WI38 (cell line): ENCODE data around the gene SYT12.

Experiments
- H3K4me3 ChIP-seq: 2 replicates; pipeline ENCODE4 v1.5.1; 2011; ENCODE audit warnings: low read depth, mild to moderate bottlenecking, control low read depth, low read length
- TF ChIP-seq, protein P1 (sequence below): IDR thresholded peaks from 2 replicates; pipeline ENCODE4 v1.5.1; 2012; ENCODE audit warnings: low read depth, mild to moderate bottlenecking, control low read depth, low read length

The SYT12 gene

DNA sequence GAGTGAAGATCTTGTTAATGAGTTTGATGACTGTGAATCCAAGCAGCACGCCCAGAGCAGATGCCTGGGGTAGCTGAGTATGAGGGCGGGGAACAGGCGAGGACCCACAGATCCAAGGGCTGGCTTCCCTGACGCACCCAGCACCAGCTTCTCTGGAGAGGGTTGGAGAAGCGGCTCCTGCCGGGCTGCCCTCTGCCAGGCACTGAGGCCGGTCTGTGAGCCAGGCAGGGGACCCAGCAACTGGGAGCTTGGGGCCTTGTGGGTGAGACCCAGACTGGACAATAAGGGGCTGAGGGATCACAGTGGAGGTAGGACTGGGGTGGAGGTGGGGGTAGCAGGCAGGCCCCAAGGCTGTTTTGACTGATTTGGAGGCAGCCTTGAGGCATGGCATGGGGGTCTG lies 8.6 kb upstream of the SYT12 start:
- TF ChIP-seq, protein P1, sequence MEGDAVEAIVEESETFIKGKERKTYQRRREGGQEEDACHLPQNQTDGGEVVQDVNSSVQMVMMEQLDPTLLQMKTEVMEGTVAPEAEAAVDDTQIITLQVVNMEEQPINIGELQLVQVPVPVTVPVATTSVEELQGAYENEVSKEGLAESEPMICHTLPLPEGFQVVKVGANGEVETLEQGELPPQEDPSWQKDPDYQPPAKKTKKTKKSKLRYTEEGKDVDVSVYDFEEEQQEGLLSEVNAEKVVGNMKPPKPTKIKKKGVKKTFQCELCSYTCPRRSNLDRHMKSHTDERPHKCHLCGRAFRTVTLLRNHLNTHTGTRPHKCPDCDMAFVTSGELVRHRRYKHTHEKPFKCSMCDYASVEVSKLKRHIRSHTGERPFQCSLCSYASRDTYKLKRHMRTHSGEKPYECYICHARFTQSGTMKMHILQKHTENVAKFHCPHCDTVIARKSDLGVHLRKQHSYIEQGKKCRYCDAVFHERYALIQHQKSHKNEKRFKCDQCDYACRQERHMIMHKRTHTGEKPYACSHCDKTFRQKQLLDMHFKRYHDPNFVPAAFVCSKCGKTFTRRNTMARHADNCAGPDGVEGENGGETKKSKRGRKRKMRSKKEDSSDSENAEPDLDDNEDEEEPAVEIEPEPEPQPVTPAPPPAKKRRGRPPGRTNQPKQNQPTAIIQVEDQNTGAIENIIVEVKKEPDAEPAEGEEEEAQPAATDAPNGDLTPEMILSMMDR = no peak
- H3K4me3 ChIP-seq = no peak overlapping the region

DNA sequence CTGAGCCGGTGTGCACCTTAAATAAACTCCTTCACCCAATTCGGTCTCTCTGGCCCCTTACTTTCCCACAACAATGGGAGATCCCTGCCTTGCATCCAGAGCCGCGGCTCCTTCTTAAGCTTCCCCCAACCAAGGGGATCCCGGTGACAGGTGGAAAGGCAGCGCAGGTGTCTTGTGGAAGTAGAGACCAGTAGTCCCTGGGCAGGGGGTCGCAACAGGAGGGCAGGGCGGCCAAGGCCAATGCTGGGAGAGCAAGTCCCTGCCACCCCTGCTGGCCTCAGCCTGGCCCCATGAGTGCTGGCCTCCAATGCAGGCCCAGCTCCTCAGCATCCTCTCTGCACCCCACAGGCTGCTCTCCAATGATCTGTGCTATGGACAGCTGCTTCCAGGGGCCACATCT lies 7.9 kb upstream of the SYT12 start:
- TF ChIP-seq, protein P1 = no peak
- H3K4me3 ChIP-seq = no peak overlapping the region

DNA sequence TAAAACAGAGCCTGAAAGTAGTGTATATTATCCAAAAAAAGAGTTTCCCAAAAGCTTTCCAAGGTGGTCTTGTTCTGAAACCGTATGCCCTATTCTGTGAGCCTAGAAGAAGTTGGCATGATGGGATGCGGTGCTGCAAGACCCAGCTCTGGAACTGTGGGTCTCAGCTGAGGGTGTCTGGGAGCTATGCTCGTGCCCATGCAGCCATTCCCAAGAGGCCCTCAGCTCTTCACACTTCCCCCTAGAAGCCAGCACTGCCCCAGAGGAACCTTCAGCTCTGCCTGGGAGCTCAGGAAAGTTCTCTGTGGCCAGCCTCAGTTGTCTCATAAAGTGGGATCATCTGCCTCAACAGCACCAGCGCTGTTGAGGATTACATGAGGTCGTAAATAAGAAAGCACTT lies 6.4 kb upstream of the SYT12 start:
- H3K4me3 ChIP-seq = no peak overlapping the region
- TF ChIP-seq, protein P1 = no peak

DNA sequence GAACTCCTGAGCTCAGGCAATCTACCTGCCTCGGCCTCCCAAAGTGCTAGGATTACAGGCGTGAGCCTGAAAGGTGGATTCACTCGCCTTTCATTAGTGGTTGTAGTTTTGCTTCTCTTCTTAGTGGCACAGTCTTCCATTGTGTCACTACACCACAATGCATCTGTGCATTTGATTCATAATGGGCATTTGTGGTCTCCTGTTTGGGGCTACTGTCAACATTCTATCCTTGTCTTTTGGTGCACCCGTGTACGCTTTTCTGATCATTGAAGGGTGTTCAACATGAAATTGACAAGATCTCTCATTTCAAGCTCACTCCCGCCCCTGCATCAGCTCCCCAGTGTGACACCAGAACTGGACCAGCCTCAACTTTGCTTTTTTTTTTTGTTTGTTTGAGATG lies 2.0 kb upstream of the SYT12 start:
- no peak overlapping the region for H3K4me3 ChIP-seq
- TF ChIP-seq, protein P1 = no peak

DNA sequence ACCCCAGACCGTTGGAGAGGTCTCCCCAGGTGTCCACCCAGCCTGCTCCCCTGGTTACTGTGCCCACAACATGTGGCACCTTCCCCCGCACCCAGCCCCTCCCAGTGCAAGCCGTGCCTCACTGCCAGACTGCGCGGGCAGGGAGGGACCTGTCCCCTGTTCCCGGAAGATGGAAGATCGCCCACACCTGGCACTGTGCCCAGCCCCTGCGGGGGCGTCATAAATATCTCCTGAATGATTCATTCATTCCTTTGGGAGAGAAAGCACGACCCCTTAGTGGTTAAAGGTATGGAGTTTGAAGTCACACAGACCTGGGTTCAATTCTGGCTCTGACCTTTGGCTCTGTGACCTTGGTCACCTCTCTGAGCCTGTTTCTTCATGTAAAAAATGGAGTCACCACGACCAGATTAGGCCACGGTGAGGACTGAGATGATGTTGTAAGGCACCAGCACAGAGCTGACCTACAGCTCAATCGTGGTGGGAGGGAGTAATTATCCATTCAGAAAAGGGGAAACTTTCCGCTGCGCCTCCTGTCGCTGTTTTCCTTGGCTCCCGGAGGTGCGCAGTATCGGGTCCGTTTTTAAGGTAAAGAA lies 497 bp upstream of the SYT12 start:
- peak overlapping the region; percentile 40; the same call in 1 of the 2 replicates for H3K4me3 ChIP-seq
- TF ChIP-seq, protein P1 = no peak

DNA sequence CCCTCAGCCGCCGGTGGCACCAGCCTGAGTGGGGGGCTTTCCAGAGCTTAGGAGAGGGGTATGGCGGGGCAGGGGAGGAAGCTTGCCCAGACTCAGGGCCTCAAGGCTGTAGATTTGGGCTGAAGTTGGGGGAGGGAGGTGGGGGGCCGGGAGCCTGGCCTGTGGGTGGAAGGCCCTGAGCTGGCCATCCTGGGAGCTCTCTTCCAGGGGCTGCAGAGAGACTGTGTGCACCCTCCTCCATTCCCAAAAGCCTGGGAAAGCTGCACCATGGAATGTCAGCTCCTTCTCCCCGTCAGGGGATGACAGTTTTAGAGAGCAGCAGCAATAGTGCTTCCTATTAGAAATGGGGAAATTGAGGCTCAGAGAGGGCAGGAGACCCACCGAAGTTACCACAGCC lies 1.0 kb downstream of the SYT12 start:
- TF ChIP-seq, protein P1 = no peak
- H3K4me3 ChIP-seq = peak overlapping the region; percentile 46

DNA sequence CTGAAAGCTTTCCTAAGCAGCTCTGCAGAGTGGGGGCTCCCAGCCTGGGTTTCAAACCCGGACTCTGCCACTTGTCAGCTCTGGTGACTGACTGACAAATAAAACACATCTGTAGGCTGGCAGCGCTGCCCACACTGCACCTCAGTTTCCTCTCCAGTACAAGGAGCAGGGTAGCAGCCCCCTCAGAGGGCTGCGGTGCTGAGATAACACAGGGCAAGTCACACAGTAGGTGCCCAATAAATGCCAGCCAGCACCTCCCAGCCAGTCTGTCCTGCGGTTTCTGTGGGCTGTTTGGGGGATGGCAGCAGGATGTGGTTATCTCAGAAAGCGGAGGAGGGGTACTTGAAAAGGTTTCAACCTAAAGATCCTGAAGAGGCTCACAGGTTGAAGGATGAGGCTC lies 1.5 kb downstream of the SYT12 start:
- no peak overlapping the region for H3K4me3 ChIP-seq
- TF ChIP-seq, protein P1 = no peak
